Activated T-helper 9 cell treated with anti-CD3 and anti-CD28 coated beads, Interleukin-2, amount 50 U/mL, for 16 hours (primary cell): ENCODE data around the gene CITED1.

Experiments used
- DNase-seq: peaks from one replicate; pipeline ENCODE4 v3.0.0-alpha.2; 2020; ENCODE audit warnings: low read depth

CITED1 gene

GRCh38 chrX:72270316-72270866, 35.3 kb downstream of the CITED1 start:
- no peak for DNase-seq

- no peak for DNase-seq
These were observed 36.0 kb downstream of the CITED1 start for GRCh38 chrX:72269671-72270251.

GRCh38 chrX:72268597-72269365, 36.9 kb downstream of the CITED1 start:
- no peak for DNase-seq

- DNase-seq: no peak
These were observed 40.5 kb downstream of the CITED1 start for GRCh38 chrX:72265263-72265662.

GRCh38 chrX:72262077-72262476, 43.6 kb downstream of the CITED1 start:
- DNase-seq: no peak

- no peak for DNase-seq
These were observed 45.3 kb downstream of the CITED1 start for GRCh38 chrX:72260448-72260847.

- no peak for DNase-seq
These were observed 47.5 kb downstream of the CITED1 start for GRCh38 chrX:72258174-72258573.

GRCh38 chrX:72255864-72256263, 49.9 kb downstream of the CITED1 start:
- no peak for DNase-seq

GRCh38 chrX:72255445-72255844, 50.3 kb downstream of the CITED1 start:
- DNase-seq: no peak

- DNase-seq: no peak
These were observed 50.9 kb downstream of the CITED1 start for GRCh38 chrX:72254816-72255215.

- no peak for DNase-seq
These were observed 52.0 kb downstream of the CITED1 start for GRCh38 chrX:72253686-72254085.
